A673 (cell line): ENCODE measurements around the gene METRN. TPM values are rescaled to one million over a fixed set of nuclear protein-coding genes. Genes with fewer than 3 reads are reported as not detected.
"Not testable (repeated sequence)": the region's sequence is repeated elsewhere in the genome, so short reads cannot be mapped to it uniquely, and the experiment has no call there.

Source experiments
- BruUV-seq: library from RNA; stranded (reverse); fragments of 400-500 nt; replicated peaks from 2 replicates; lab custom pipeline; 2021; lab: Mats Ljungman, UMichigan
- CTCF ChIA-PET: fragments of 300-600 bp; sonication (Branson Sonifier 250); formaldehyde crosslinking; loops from one replicate; lab custom pipeline; 2022; ENCODE audit warnings: antibody characterized with exemption; lab: Charles Lee
- POLR2A ChIA-PET: fragments of 300-600 bp; sonication (Branson Sonifier 250); formaldehyde crosslinking; loops from one replicate; lab custom pipeline; 2022; ENCODE audit warnings: antibody characterized with exemption; ENCODE audit not compliant: low non-redundant PET; lab: Charles Lee
- DNase-seq: peaks from one replicate; pipeline ENCODE4 v3.0.0-alpha.2; 2015; ENCODE audit warnings: low spot score
- H3K27ac ChIP-seq: fragments of 200-600 bp; sonication (generic); 2 replicates; pipeline ENCODE4 v1.5.1; 2016; ENCODE audit warnings: mixed run types, low read depth, mild to moderate bottlenecking, mixed read lengths, antibody characterized with exemption, low read length; ENCODE audit not compliant: poor library complexity, severe bottlenecking
- H3K27me3 ChIP-seq: fragments of 200-600 bp; sonication (generic); replicated peaks from 2 replicates; pipeline ENCODE4 v1.6.1; 2017; ENCODE audit warnings: mixed run types, low read depth, mild to moderate bottlenecking, mixed read lengths, antibody characterized with exemption, low read length; ENCODE audit not compliant: insufficient read depth, poor library complexity
- H3K36me3 ChIP-seq: fragments of 200-600 bp; sonication (generic); 2 replicates; pipeline ENCODE4 v1.6.1; 2016; ENCODE audit warnings: mixed run types, mild to moderate bottlenecking, mixed read lengths, antibody characterized with exemption, low read length; ENCODE audit not compliant: insufficient read depth, poor library complexity, severe bottlenecking
- H3K4me1 ChIP-seq: fragments of 200-600 bp; sonication (generic); 2 replicates; pipeline ENCODE4 v1.6.1; 2017; ENCODE audit warnings: mixed run types, mild to moderate bottlenecking, mixed read lengths, antibody characterized with exemption, low read length; ENCODE audit not compliant: insufficient read depth, poor library complexity, severe bottlenecking
- H3K4me3 ChIP-seq: fragments of 200-600 bp; sonication (generic); 2 replicates; pipeline ENCODE4 v1.5.1; 2016; ENCODE audit warnings: low read depth, mixed run types, mild to moderate bottlenecking, mixed read lengths, low read length; ENCODE audit not compliant: poor library complexity, severe bottlenecking
- H3K9me3 ChIP-seq: fragments of 200-600 bp; sonication (generic); 2 replicates; pipeline ENCODE4 v1.6.1; 2016; ENCODE audit warnings: mixed run types, low read depth, mild to moderate bottlenecking, mixed read lengths, antibody characterized with exemption, low read length; ENCODE audit not compliant: poor library complexity, severe bottlenecking
- CTCF ChIP-seq: fragments of 300-800, 200-600 bp; sonication (generic); conservative IDR thresholded peaks from 2 replicates; pipeline ENCODE4 v1.5.1; 2017; ENCODE audit warnings: low read depth, mild to moderate bottlenecking, antibody characterized with exemption, low read length, moderate library complexity, mixed read lengths
- EZH2 ChIP-seq: fragments of 200-600 bp; sonication (generic); IDR thresholded peaks from 2 replicates; pipeline ENCODE4 v1.6.1; 2017; ENCODE audit warnings: borderline replicate concordance, low read depth, mild to moderate bottlenecking, mixed read lengths, antibody characterized with exemption, low read length; ENCODE audit not compliant: poor library complexity, severe bottlenecking
- intact Hi-C: fragments of 100-400 bp; cut with micrococcal nuclease; formaldehyde crosslinking; loops from one replicate; pipeline ENCODE4 v1.10.0; 2022; ENCODE audit not compliant: unreplicated experiment
- total RNA-seq: library from RNA; stranded (reverse); gene quantifications from 2 replicates; pipeline ENCODE4 v1.2.3, GENCODE V29; 2021

The METRN gene
- total RNA-seq, 1 experiment from 2014 or later, result 0.86 TPM

GRCh38 chr16:711548-712320 is 3.2 kb upstream of the METRN start:
- Histone ChIP-seq H3K4me1 (no peaks in the 10 kb centered on the region), H3K27me3 (peaks cover 30% of the 10 kb centered on the region), H3K4me3 (no peak overlapping the region), H3K9me3 (no peaks in the 10 kb centered on the region), H3K36me3 (no peaks in the 10 kb centered on the region), H3K27ac (no peak overlapping the region)
- intact Hi-C loops, result loop anchor here (5.0 to 10.0 kb wide), 2 partner anchors 76 to 343 kb away; partner anchors contain the start of genes CHTF18 and RPUSD1
- ChIA-PET CTCF (interaction anchor here (0.6 to 1.3 kb wide), 7 partner anchors 9 to 320 kb away, joined by 3 to 12 read pairs (median 3); partner anchors contain the start of gene ANTKMT), POLR2A (interaction anchor here (0.6 kb wide), 1 partner anchor 108 kb away, joined by 3 read pairs; no protein-coding TSS in a partner anchor)
- TF ChIP-seq EZH2, result no peak
- TF ChIP-seq CTCF, result peak; percentile 89
- no TSS peak for BruUV-seq
- peak; percentile 72 for DNase-seq

GRCh38 chr16:712740-713250 is 2.1 kb upstream of the METRN start:
- CTCF ChIA-PET, result interaction anchor here (0.6 to 1.3 kb wide), 7 partner anchors 8 to 321 kb away, joined by 3 to 12 read pairs (median 3); partner anchors contain the start of gene ANTKMT
- H3K4me3 ChIP-seq, POLR2A ChIA-PET, H3K4me1 ChIP-seq, H3K27ac ChIP-seq, H3K9me3 ChIP-seq, H3K36me3 ChIP-seq, BruUV-seq: not testable (repeated sequence)
- intact Hi-C loops, result loop anchor here (5.0 to 10.0 kb wide), 2 partner anchors 75 to 342 kb away; partner anchors contain the start of genes CHTF18 and RPUSD1
- DNase-seq, result peak; percentile 85
- peak; percentile 55 for TF ChIP-seq CTCF
- H3K27me3 ChIP-seq, result peaks cover 35% of the 10 kb centered on the region

- H3K36me3 ChIP-seq, result no peaks in the 10 kb centered on the region
- CTCF ChIA-PET, result no interaction called here
- no peaks in the 10 kb centered on the region for H3K9me3 ChIP-seq
- no peak for TF ChIP-seq CTCF
- TF ChIP-seq EZH2, result no peak
- H3K27me3 ChIP-seq, result peaks cover 34% of the 10 kb centered on the region
- H3K27ac ChIP-seq, result no peak overlapping the region
- intact Hi-C loops, result loop anchor here (5.0 to 10.0 kb wide), 2 partner anchors 73 to 341 kb away; partner anchors contain the start of genes CHTF18 and RPUSD1
- no peak for DNase-seq
- POLR2A ChIA-PET, result no interaction called here
- no peaks in the 10 kb centered on the region for H3K4me1 ChIP-seq
- H3K4me3 ChIP-seq, result no peak overlapping the region
- no TSS peak for BruUV-seq
Measured at GRCh38 chr16:714079-714478, 839 bp upstream of the METRN start.
